ENCODE measurements around the gene OGDH. TPM values are rescaled to one million over a fixed set of nuclear protein-coding genes. Genes with fewer than 3 reads are reported as not detected.

OGDH gene
- total RNA-seq, 2 experiments from 2014 or later, result 103 to 105 TPM

- Mint-ChIP-seq H3K9me3 (no peaks in the 10 kb centered on the region), H3K36me3 (peaks cover 56% of the 10 kb centered on the region), H3K4me1 (ENCODE audit: low read depth) (peaks cover 15% of the 10 kb centered on the region), H3K27me3 (no peaks in the 10 kb centered on the region), H3K27ac (no peak overlapping the region), H3K4me3 (no peak overlapping the region)
- DNase-seq, result no peak
- POLR2A ChIA-PET, result no interaction called here
- intact Hi-C loops (cut with micrococcal nuclease), result no loop called here
- CTCF ChIA-PET, result interaction anchor here (1.0 to 3.7 kb wide), 7 partner anchors 8 to 326 kb away, joined by 5 to 43 read pairs (median 14); partner anchors contain the start of genes DDX56 and NUDCD3
These were observed 39.7 kb upstream of the OGDH start for GRCh38 chr7:44566680-44567079.

- POLR2A ChIA-PET, result interaction anchor here (0.6 kb wide), 1 partner anchor 93 kb away, joined by 3 read pairs; no protein-coding TSS in a partner anchor
- DNase-seq, result no peak
- peaks cover 25% of the 10 kb centered on the region for H3K4me1 Mint-ChIP-seq (ENCODE audit: low read depth)
- H3K36me3 Mint-ChIP-seq, result peaks cover 68% of the 10 kb centered on the region
- intact Hi-C loops (cut with micrococcal nuclease), result no loop called here
- no peak overlapping the region for H3K4me3 Mint-ChIP-seq
- CTCF ChIA-PET, result interaction anchor here (1.0 kb wide), 1 partner anchor 327 kb away, joined by 5 read pairs; no protein-coding TSS in a partner anchor
- no peak overlapping the region for H3K27ac Mint-ChIP-seq
- H3K9me3 Mint-ChIP-seq, result no peaks in the 10 kb centered on the region
- H3K27me3 Mint-ChIP-seq, result no peaks in the 10 kb centered on the region
These were observed 38.5 kb upstream of the OGDH start for GRCh38 chr7:44567884-44568283.

- no peak overlapping the region for H3K27ac Mint-ChIP-seq
- no peaks in the 10 kb centered on the region for H3K27me3 Mint-ChIP-seq
These were observed 37.5 kb upstream of the OGDH start for GRCh38 chr7:44568771-44569560.

GRCh38 chr7:44569959-44570358 is 36.5 kb upstream of the OGDH start:
- Mint-ChIP-seq H3K27me3 (no peaks in the 10 kb centered on the region), H3K4me1 (ENCODE audit: low read depth) (peaks cover 37% of the 10 kb centered on the region), H3K4me3 (no peak overlapping the region), H3K9me3 (no peaks in the 10 kb centered on the region), H3K27ac (no peak overlapping the region), H3K36me3 (peaks cover 73% of the 10 kb centered on the region)
- ChIA-PET CTCF (no interaction called here), POLR2A (interaction anchor here (0.6 kb wide), 1 partner anchor 14 kb away, joined by 3 read pairs; no protein-coding TSS in a partner anchor)
- DNase-seq, result no peak
- intact Hi-C loops (cut with micrococcal nuclease), result no loop called here

More at GRCh38 chr7:44568771-44569560, 37.5 kb upstream of the OGDH start:
- H3K4me3 Mint-ChIP-seq, result no peak overlapping the region
- ChIA-PET CTCF (no interaction called here), POLR2A (no interaction called here)
- H3K9me3 Mint-ChIP-seq, result no peaks in the 10 kb centered on the region
- intact Hi-C loops (cut with micrococcal nuclease), result no loop called here
- no peak for DNase-seq
- peaks cover 28% of the 10 kb centered on the region for H3K4me1 Mint-ChIP-seq (ENCODE audit: low read depth)
- peaks cover 78% of the 10 kb centered on the region for H3K36me3 Mint-ChIP-seq

- intact Hi-C loops (cut with micrococcal nuclease), result no loop called here
- H3K36me3 Mint-ChIP-seq, result peaks cover 64% of the 10 kb centered on the region
- ChIA-PET CTCF (interaction anchor here (0.8 to 4.5 kb wide), 5 partner anchors 7 to 312 kb away, joined by 3 to 35 read pairs (median 3); partner anchors contain the start of gene H2AZ2), POLR2A (interaction anchor here (0.6 to 2.5 kb wide), 7 partner anchors 8 to 539 kb away, joined by 3 to 23 read pairs (median 6); partner anchors contain the start of genes TBRG4 and TMED4)
- peak overlapping the region; percentile 91 for H3K27ac Mint-ChIP-seq
- H3K9me3 Mint-ChIP-seq, result no peaks in the 10 kb centered on the region
- no peak for DNase-seq
- H3K27me3 Mint-ChIP-seq, result no peaks in the 10 kb centered on the region
- H3K4me1 Mint-ChIP-seq (ENCODE audit: low read depth), result peaks cover 40% of the 10 kb centered on the region
- H3K4me3 Mint-ChIP-seq, result peak overlapping the region; percentile 92
These were observed 33.7 kb upstream of the OGDH start for GRCh38 chr7:44572771-44573170.

GRCh38 chr7:44573464-44574286 is 32.8 kb upstream of the OGDH start, which contains the start of gene DDX56:
TSS of gene DDX56 (minus strand) at chr7:44573908. CDS start at chr7:44573895, 13 bp downstream.
- peak; percentile 97 for DNase-seq
- POLR2A ChIA-PET, result interaction anchor here (0.6 to 2.5 kb wide), 14 partner anchors 8 to 538 kb away, joined by 3 to 23 read pairs (median 6); partner anchors contain the start of genes NUDCD3, OGDH, TBRG4 and TMED4
- H3K27ac Mint-ChIP-seq, result peak within 1 kb of the TSS; percentile 91
- CTCF ChIA-PET, result interaction anchor here (0.6 to 4.5 kb wide), 4 partner anchors 8 to 513 kb away, joined by 3 to 35 read pairs (median 6); partner anchors contain the start of gene H2AZ2
- H3K4me3 Mint-ChIP-seq, result peak within 1 kb of the TSS; percentile 92
- intact Hi-C loops (cut with micrococcal nuclease), result loop anchor here (1.0 kb wide), 2 partner anchors 9 to 312 kb away; partner anchors contain the start of genes PURB and TMED4
- peaks cover 63% of the 10 kb centered on the region for H3K36me3 Mint-ChIP-seq
- H3K9me3 Mint-ChIP-seq, result no peaks in the 10 kb centered on the region
- peaks cover 43% of the 10 kb centered on the region for H3K4me1 Mint-ChIP-seq (ENCODE audit: low read depth)
- no peaks in the 10 kb centered on the region for H3K27me3 Mint-ChIP-seq

- Mint-ChIP-seq H3K9me3 (no peaks in the 10 kb centered on the region), H3K27ac (peak overlapping the region; percentile 91), H3K36me3 (peaks cover 63% of the 10 kb centered on the region), H3K27me3 (no peaks in the 10 kb centered on the region), H3K4me1 (ENCODE audit: low read depth) (peaks cover 46% of the 10 kb centered on the region), H3K4me3 (peak overlapping the region; percentile 92)
- CTCF ChIA-PET, result interaction anchor here (0.5 to 4.5 kb wide), 6 partner anchors 9 to 513 kb away, joined by 3 to 35 read pairs (median 4); partner anchors contain the start of gene H2AZ2
- no peak for DNase-seq
- intact Hi-C loops (cut with micrococcal nuclease), result loop anchor here (1.0 kb wide), 2 partner anchors 8 to 311 kb away; partner anchors contain the start of genes PURB and TMED4
- POLR2A ChIA-PET, result interaction anchor here (0.6 to 2.5 kb wide), 10 partner anchors 7 to 389 kb away, joined by 3 to 23 read pairs (median 6); partner anchors contain the start of genes NUDCD3, OGDH and TMED4
These were observed 32.0 kb upstream of the OGDH start for GRCh38 chr7:44574287-44574872.

- DNase-seq, result no peak
- H3K27ac Mint-ChIP-seq, result peak overlapping the region; percentile 91
- CTCF ChIA-PET, result interaction anchor here (0.5 to 4.5 kb wide), 5 partner anchors 9 to 273 kb away, joined by 3 to 35 read pairs (median 3); partner anchors contain the start of gene H2AZ2
- H3K4me3 Mint-ChIP-seq, result peak overlapping the region; percentile 92
- H3K4me1 Mint-ChIP-seq (ENCODE audit: low read depth), result peaks cover 49% of the 10 kb centered on the region
- peaks cover 63% of the 10 kb centered on the region for H3K36me3 Mint-ChIP-seq
- H3K9me3 Mint-ChIP-seq, result no peaks in the 10 kb centered on the region
- intact Hi-C loops (cut with micrococcal nuclease), result no loop called here
- POLR2A ChIA-PET, result interaction anchor here (0.7 to 2.4 kb wide), 2 partner anchors 10 to 389 kb away, joined by 4 to 19 read pairs; no protein-coding TSS in a partner anchor
- no peaks in the 10 kb centered on the region for H3K27me3 Mint-ChIP-seq
These were observed 31.4 kb upstream of the OGDH start for GRCh38 chr7:44575054-44575453.

- Mint-ChIP-seq H3K9me3 (no peaks in the 10 kb centered on the region), H3K4me1 (ENCODE audit: low read depth) (peaks cover 57% of the 10 kb centered on the region), H3K27ac (peak overlapping the region; percentile 24), H3K27me3 (no peaks in the 10 kb centered on the region), H3K36me3 (peaks cover 66% of the 10 kb centered on the region), H3K4me3 (peak overlapping the region; percentile 10)
- POLR2A ChIA-PET, result interaction anchor here (0.9 kb wide), 1 partner anchor 221 kb away, joined by 3 read pairs; no protein-coding TSS in a partner anchor
- CTCF ChIA-PET, result interaction anchor here (4.5 kb wide), 1 partner anchor 11 kb away, joined by 35 read pairs; no protein-coding TSS in a partner anchor
- DNase-seq, result no peak
- intact Hi-C loops (cut with micrococcal nuclease), result no loop called here
These were observed 30.2 kb upstream of the OGDH start for GRCh38 chr7:44576228-44576627.

GRCh38 chr7:44580945-44581878 is 25.2 kb upstream of the OGDH start:
- DNase-seq, result peak; percentile 71
- H3K36me3 Mint-ChIP-seq, result peaks cover 37% of the 10 kb centered on the region
- peaks cover 3% of the 10 kb centered on the region for H3K27me3 Mint-ChIP-seq
- H3K4me1 Mint-ChIP-seq (ENCODE audit: low read depth), result peaks cover 30% of the 10 kb centered on the region
- intact Hi-C loops (cut with micrococcal nuclease), result no loop called here
- H3K4me3 Mint-ChIP-seq, result peak overlapping the region; percentile 91
- CTCF ChIA-PET, result interaction anchor here (1.1 to 3.0 kb wide), 3 partner anchors 16 to 266 kb away, joined by 3 to 17 read pairs (median 9); partner anchors contain the start of gene H2AZ2
- H3K9me3 Mint-ChIP-seq, result no peaks in the 10 kb centered on the region
- H3K27ac Mint-ChIP-seq, result peak overlapping the region; percentile 91
- POLR2A ChIA-PET, result interaction anchor here (0.9 to 2.9 kb wide), 12 partner anchors 8 to 531 kb away, joined by 3 to 27 read pairs (median 5); partner anchors contain the start of genes DDX56, H2AZ2, OGDH and PPIA
